SJSA1 (cell line): ENCODE results near the gene MAP4K3. TPM values are rescaled to one million over a fixed set of nuclear protein-coding genes. Genes with fewer than 3 reads are reported as not detected.

ENCODE experiments used
- DNase-seq, 2 experiments: peaks; one replicate each; pipeline ENCODE4 v3.0.0-alpha.2; 2015 to 2020; ENCODE audit warnings: low spot score in 2 of 2, low read depth in 1 of 2
- H3K27ac ChIP-seq: fragments of 250-450 bp; sonication (Bioruptor Pico); 2 replicates; pipeline ENCODE4 v1.5.1; 2020; ENCODE audit warnings: mild to moderate bottlenecking, moderate library complexity
- H3K27me3 ChIP-seq: fragments of 250-450 bp; sonication (Bioruptor Pico); replicated peaks from 2 replicates; pipeline ENCODE4 v1.5.1; 2020; ENCODE audit warnings: mild to moderate bottlenecking, moderate library complexity
- H3K36me3 ChIP-seq: fragments of 250-450 bp; sonication (Bioruptor Pico); 2 replicates; pipeline ENCODE4 v1.5.1; 2020; ENCODE audit warnings: mild to moderate bottlenecking
- H3K4me1 ChIP-seq: fragments of 250-450 bp; sonication (Bioruptor Pico); replicated peaks from 2 replicates; pipeline ENCODE4 v1.6.1; 2021; ENCODE audit warnings: mild to moderate bottlenecking
- H3K4me3 ChIP-seq: fragments of 250-450 bp; sonication (Bioruptor Pico); 2 replicates; pipeline ENCODE4 v1.5.1; 2020; ENCODE audit warnings: mild to moderate bottlenecking
- H3K9me3 ChIP-seq: fragments of 250-450 bp; sonication (Bioruptor Pico); replicated peaks from 2 replicates; pipeline ENCODE4 v1.5.1; 2020; ENCODE audit warnings: mild to moderate bottlenecking
- total RNA-seq: library from RNA; depleted of rRNA; stranded (reverse); fragments of >200 nt; shearing (Covaris generic); gene quantifications from 2 replicates; pipeline ENCODE4 v1.2.3, GENCODE V29; 2014

Gene MAP4K3
- total RNA-seq, 1 experiment from 2014 or later = 49.5 TPM

DNA sequence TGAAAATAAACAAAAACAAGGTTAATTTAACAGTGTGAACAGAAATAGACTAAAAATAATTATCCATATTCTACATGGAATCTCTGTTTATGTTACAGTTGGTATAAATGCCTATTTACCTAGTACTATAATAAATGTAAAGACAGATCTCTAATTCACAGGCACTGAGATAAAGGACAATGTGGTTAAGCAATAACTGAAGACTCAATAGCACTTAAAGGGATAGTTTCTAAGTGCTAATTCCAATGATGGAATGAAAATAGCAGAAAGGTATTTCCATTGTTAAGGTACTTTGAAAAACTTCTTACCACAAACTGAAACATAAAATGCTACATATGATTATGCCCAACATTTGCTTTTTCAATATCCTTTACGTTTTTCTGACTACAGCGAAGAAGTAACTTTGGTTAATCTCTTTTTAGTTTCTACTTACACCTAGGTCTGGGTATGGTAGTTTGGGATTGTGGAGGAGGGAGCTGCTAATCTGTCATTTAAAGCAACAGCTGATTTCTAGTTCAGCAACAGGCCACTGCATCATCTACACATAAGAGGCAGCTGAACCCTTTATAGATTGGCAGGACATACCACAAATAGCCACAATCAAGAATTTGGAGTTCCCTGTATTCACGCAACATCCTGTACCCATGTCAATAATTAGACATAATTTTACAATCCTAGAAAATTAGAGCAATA lies 27.2 kb downstream of the MAP4K3 start:
- peaks cover 45% of the 10 kb centered on the region for H3K4me1 ChIP-seq
- H3K27ac ChIP-seq = peak overlapping the region; percentile 64
- H3K9me3 ChIP-seq = no peaks in the 10 kb centered on the region
- H3K4me3 ChIP-seq = no peak overlapping the region
- peak in 1 of 2 experiments; percentile 28 for DNase-seq
- H3K27me3 ChIP-seq = no peaks in the 10 kb centered on the region
- H3K36me3 ChIP-seq = no peaks in the 10 kb centered on the region

DNA sequence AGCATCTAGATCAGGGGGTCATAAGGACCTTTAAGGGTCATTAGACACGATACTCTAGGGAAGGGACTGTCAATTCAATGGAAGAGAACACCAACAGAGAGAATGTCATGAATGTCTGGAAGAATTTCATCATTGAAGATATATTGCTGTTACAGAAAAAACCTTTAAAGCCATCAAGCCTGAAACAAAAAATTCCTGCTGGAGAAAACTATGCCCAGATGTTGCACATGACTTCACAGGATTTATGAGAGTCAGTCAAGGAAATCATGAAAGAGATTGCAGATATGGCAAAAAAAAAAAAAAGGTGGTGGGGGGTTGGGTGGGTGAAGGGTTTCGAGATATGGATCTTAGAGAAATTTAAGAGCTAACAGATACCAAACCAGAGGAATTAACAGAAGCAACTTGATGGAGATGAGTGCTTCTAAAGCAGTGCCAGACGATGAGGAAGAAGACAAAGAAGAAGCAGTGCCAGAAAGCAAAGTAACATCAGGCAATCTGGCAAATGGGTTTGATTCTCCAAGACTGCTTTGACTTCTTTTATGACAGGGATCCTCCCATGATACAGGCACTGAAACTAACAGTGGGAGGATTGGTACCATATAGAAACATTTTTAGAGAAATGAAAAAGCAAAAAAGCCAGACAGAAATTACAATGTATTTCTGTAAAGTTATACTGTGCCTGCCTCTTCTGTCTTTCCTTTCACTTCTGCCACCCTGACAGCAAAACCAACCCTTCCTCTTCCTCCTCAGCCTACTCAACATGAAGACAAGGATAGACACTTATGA lies 28.5 kb downstream of the MAP4K3 start:
- Histone ChIP-seq H3K27ac (no peak overlapping the region), H3K4me3 (no peak overlapping the region), H3K4me1 (peaks cover 45% of the 10 kb centered on the region), H3K36me3 (no peaks in the 10 kb centered on the region), H3K9me3 (no peaks in the 10 kb centered on the region), H3K27me3 (no peaks in the 10 kb centered on the region)
- DNase-seq = no peak

DNA sequence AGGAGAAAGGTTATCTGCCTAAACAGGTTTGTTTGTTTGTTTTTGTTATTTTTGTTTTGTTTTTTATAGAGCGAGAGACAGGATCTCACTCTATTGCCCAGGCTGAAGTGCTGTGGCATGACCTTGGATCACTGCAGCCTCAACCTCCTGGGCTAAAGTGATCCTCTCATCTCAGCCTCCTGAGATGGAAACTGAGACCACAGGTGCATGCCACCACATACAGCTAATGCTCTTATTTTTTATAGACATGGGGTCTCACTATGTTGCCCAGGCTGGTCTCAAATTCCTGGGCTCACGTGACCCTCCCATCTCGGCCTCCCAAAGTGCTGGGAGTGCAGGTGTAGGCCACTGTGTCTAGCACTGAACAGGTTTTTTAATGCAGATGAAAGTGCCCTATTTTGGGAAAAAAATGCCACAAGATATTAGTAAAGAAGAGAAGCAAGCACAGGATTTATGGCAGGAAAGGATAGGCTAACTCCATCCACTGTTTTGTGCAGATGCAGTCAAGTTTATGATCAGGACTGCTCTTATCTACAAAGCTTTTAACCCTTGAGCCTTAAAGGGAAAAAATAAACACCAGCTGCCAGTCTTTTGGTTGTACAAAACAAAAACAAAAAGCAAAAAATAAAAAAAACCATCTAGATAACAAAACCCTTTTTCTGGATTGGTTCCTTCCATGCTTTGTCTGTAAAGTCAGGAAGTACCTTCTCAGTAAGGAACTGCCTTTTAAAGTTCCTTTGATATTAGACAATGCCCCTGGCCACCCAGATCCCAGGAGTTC lies 29.4 kb downstream of the MAP4K3 start:
- no peaks in the 10 kb centered on the region for H3K9me3 ChIP-seq
- no peak overlapping the region for H3K4me3 ChIP-seq
- peaks cover 45% of the 10 kb centered on the region for H3K4me1 ChIP-seq
- no peak for DNase-seq
- H3K27me3 ChIP-seq = no peaks in the 10 kb centered on the region
- no peaks in the 10 kb centered on the region for H3K36me3 ChIP-seq
- H3K27ac ChIP-seq = no peak overlapping the region

GRCh38 chr2:39405364-39405763 lies 31.7 kb downstream of the MAP4K3 start:
- Histone ChIP-seq H3K4me3 (no peak overlapping the region), H3K27ac (no peak overlapping the region), H3K27me3 (no peaks in the 10 kb centered on the region), H3K9me3 (no peaks in the 10 kb centered on the region), H3K4me1 (peaks cover 25% of the 10 kb centered on the region), H3K36me3 (no peaks in the 10 kb centered on the region)
- DNase-seq = no peak

DNA sequence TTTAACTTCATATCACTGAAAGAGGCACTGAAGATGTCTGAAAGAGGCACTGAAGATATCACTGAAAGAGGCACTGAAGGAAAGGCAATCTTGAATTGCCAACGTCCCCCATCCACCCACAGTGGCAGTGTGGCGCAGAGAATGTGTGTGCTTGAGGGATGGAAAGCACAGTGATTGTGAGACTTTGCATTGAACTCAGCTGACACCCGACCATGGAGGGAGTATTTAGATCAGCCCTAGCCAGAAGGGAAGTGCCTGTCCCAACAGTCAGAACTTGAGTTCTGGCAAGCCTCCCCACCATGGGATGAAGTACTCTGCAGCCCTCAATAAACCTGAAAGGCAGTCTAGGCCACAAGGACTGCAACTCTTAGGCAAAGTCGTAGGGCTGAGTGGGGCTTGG lies 33.8 kb downstream of the MAP4K3 start:
- Histone ChIP-seq H3K36me3 (no peaks in the 10 kb centered on the region), H3K27ac (no peak overlapping the region), H3K9me3 (no peaks in the 10 kb centered on the region), H3K4me1 (peaks cover 7% of the 10 kb centered on the region; the same call in 1 of the 2 replicates), H3K4me3 (no peak overlapping the region), H3K27me3 (no peaks in the 10 kb centered on the region)
- no peak for DNase-seq

- Histone ChIP-seq H3K36me3 (no peaks in the 10 kb centered on the region), H3K4me1 (no peaks in the 10 kb centered on the region), H3K27ac (no peak overlapping the region), H3K9me3 (no peaks in the 10 kb centered on the region), H3K27me3 (no peaks in the 10 kb centered on the region), H3K4me3 (no peak overlapping the region)
- DNase-seq = no peak
These were observed 35.8 kb downstream of the MAP4K3 start for GRCh38 chr2:39401319-39401718.

GRCh38 chr2:39399570-39399969 lies 37.5 kb downstream of the MAP4K3 start:
- H3K4me3 ChIP-seq = no peak overlapping the region
- H3K27me3 ChIP-seq = no peaks in the 10 kb centered on the region
- H3K9me3 ChIP-seq = no peaks in the 10 kb centered on the region
- no peaks in the 10 kb centered on the region for H3K4me1 ChIP-seq
- DNase-seq = no peak
- H3K36me3 ChIP-seq = peaks cover under 1% of the 10 kb centered on the region; the same call in 1 of the 2 replicates
- no peak overlapping the region for H3K27ac ChIP-seq

GRCh38 chr2:39395313-39395712 lies 41.8 kb downstream of the MAP4K3 start:
- Histone ChIP-seq H3K27me3 (no peaks in the 10 kb centered on the region), H3K36me3 (peaks cover 5% of the 10 kb centered on the region; the same call in 1 of the 2 replicates), H3K4me3 (no peak overlapping the region), H3K9me3 (no peaks in the 10 kb centered on the region), H3K27ac (no peak overlapping the region), H3K4me1 (no peaks in the 10 kb centered on the region)
- no peak for DNase-seq

GRCh38 chr2:39394516-39394961 lies 42.5 kb downstream of the MAP4K3 start:
- Histone ChIP-seq H3K27ac (no peak overlapping the region), H3K4me3 (no peak overlapping the region), H3K9me3 (no peaks in the 10 kb centered on the region), H3K4me1 (no peaks in the 10 kb centered on the region), H3K36me3 (peaks cover 5% of the 10 kb centered on the region; the same call in 1 of the 2 replicates), H3K27me3 (no peaks in the 10 kb centered on the region)
- no peak for DNase-seq

- no peaks in the 10 kb centered on the region for H3K27me3 ChIP-seq
- H3K9me3 ChIP-seq = no peaks in the 10 kb centered on the region
- no peak overlapping the region for H3K27ac ChIP-seq
- no peak overlapping the region for H3K4me3 ChIP-seq
- H3K4me1 ChIP-seq = no peaks in the 10 kb centered on the region
- peaks cover 5% of the 10 kb centered on the region; the same call in 1 of the 2 replicates for H3K36me3 ChIP-seq
- DNase-seq = no peak
These were observed 44.4 kb downstream of the MAP4K3 start for GRCh38 chr2:39392672-39393071.

GRCh38 chr2:39390216-39390615 lies 46.9 kb downstream of the MAP4K3 start:
- peaks cover 5% of the 10 kb centered on the region; the same call in 1 of the 2 replicates for H3K36me3 ChIP-seq
- H3K27me3 ChIP-seq = no peaks in the 10 kb centered on the region
- H3K4me1 ChIP-seq = no peaks in the 10 kb centered on the region
- H3K4me3 ChIP-seq = no peak overlapping the region
- no peaks in the 10 kb centered on the region for H3K9me3 ChIP-seq
- H3K27ac ChIP-seq = no peak overlapping the region
- no peak for DNase-seq

GRCh38 chr2:39386064-39386463 lies 51.0 kb downstream of the MAP4K3 start:
- H3K27me3 ChIP-seq = no peaks in the 10 kb centered on the region
- no peaks in the 10 kb centered on the region for H3K4me1 ChIP-seq
- no peak overlapping the region for H3K4me3 ChIP-seq
- no peak for DNase-seq
- no peak overlapping the region for H3K27ac ChIP-seq
- H3K9me3 ChIP-seq = no peaks in the 10 kb centered on the region
- H3K36me3 ChIP-seq = no peaks in the 10 kb centered on the region; the same call in 1 of the 2 replicates

DNA sequence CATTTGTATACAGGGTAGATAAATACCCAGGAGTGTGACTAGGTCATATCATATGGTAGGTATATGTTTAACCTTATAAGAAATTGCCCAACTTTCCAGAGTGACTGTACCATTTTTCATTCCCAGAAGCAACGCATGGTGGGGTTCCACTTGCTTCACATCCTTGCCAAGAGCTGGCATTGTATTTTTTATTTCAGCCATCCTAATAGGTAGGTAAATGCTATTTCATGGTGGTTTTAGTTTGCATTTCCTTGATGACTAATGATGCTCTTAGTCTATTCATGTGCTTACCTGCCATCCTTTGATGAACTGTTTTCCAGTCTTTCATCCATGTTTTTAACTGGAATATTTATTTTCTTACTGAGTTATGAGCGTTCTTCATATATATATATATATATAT lies 51.9 kb downstream of the MAP4K3 start:
- no peak overlapping the region for H3K4me3 ChIP-seq
- no peaks in the 10 kb centered on the region; the same call in 1 of the 2 replicates for H3K36me3 ChIP-seq
- DNase-seq = no peak
- H3K27me3 ChIP-seq = no peaks in the 10 kb centered on the region
- no peaks in the 10 kb centered on the region for H3K4me1 ChIP-seq
- H3K27ac ChIP-seq = no peak overlapping the region
- no peaks in the 10 kb centered on the region for H3K9me3 ChIP-seq
